Activated CD4-positive, alpha-beta memory T cell treated with anti-CD3 and anti-CD28 coated beads for 36 hours (primary cell): ENCODE results near the gene CLEC4E. TPM values are rescaled to one million over a fixed set of nuclear protein-coding genes. Genes with fewer than 3 reads are reported as not detected.
"Not testable (repeated sequence)": the region's sequence is repeated elsewhere in the genome, so short reads cannot be mapped to it uniquely, and the experiment has no call there.

Experiments
- CTCF ChIA-PET: fragments of 350-600 bp; sonication (Branson Sonifier 250); formaldehyde crosslinking; loops from one replicate; lab custom pipeline; 2021; ENCODE audit warnings: antibody characterized with exemption, inconsistent platforms; lab: Charles Lee
- POLR2A ChIA-PET: fragments of 350-600 bp; sonication (Branson Sonifier 250); formaldehyde crosslinking; loops from one replicate; lab custom pipeline; 2021; ENCODE audit warnings: antibody characterized with exemption; lab: Charles Lee
- DNase-seq: peaks from one replicate; pipeline ENCODE4 v3.0.0-alpha.2; 2020
- H3K27ac Mint-ChIP-seq: one replicate; pipeline ENCODE4 v1.8.0; 2021; ENCODE audit warnings: mixed read lengths
- H3K27me3 Mint-ChIP-seq: one replicate; pipeline ENCODE4 v1.8.0; 2021; ENCODE audit warnings: mixed read lengths
- H3K36me3 Mint-ChIP-seq: one replicate; pipeline ENCODE4 v1.8.0; 2021; ENCODE audit warnings: mixed read lengths
- H3K4me1 Mint-ChIP-seq: one replicate; pipeline ENCODE4 v1.8.0; 2021; ENCODE audit warnings: low read depth, mixed read lengths
- H3K4me3 Mint-ChIP-seq: one replicate; pipeline ENCODE4 v1.8.0; 2021; ENCODE audit warnings: mild to moderate bottlenecking, mixed read lengths
- H3K9me3 Mint-ChIP-seq: one replicate; pipeline ENCODE4 v1.8.0; 2021; ENCODE audit warnings: mixed read lengths
- intact Hi-C: fragments of 100-400 bp; cut with micrococcal nuclease; formaldehyde crosslinking; loops from one replicate; pipeline ENCODE4 v1.15.1; 2023
- total RNA-seq, 2 experiments: library from RNA; stranded (reverse); gene quantifications; one replicate each; pipeline ENCODE4 v1.2.3, GENCODE V29; 2021

Gene CLEC4E, protein sequence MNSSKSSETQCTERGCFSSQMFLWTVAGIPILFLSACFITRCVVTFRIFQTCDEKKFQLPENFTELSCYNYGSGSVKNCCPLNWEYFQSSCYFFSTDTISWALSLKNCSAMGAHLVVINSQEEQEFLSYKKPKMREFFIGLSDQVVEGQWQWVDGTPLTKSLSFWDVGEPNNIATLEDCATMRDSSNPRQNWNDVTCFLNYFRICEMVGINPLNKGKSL
- not detected for total RNA-seq

GRCh38 chr12:8540831-8541230 lies at the start of gene CLEC4E:
Gene CLEC4E, minus strand, starts transcription at chr12:8540905. Its CDS starts 108 bp downstream, at chr12:8540797.
- H3K27me3 Mint-ChIP-seq, result peaks cover 29% of the 10 kb centered on the region
- H3K4me3 Mint-ChIP-seq, H3K9me3 Mint-ChIP-seq, H3K4me1 Mint-ChIP-seq, H3K36me3 Mint-ChIP-seq, POLR2A ChIA-PET, DNase-seq, H3K27ac Mint-ChIP-seq: not testable (repeated sequence)
- intact Hi-C loops, result loop anchor here (5.0 to 10.0 kb wide), 3 partner anchors 104 to 506 kb away; no protein-coding TSS in a partner anchor
- CTCF ChIA-PET, result interaction anchor here (0.6 to 1.2 kb wide), 2 partner anchors 55 to 509 kb away, joined by 3 read pairs; no protein-coding TSS in a partner anchor

GRCh38 chr12:8589679-8590078 lies 49.0 kb upstream of the CLEC4E start:
- Mint-ChIP-seq H3K27me3 (no peaks in the 10 kb centered on the region), H3K9me3 (no peaks in the 10 kb centered on the region), H3K4me3 (no peak overlapping the region), H3K36me3 (no peaks in the 10 kb centered on the region), H3K27ac (no peak overlapping the region), H3K4me1 (peaks cover 8% of the 10 kb centered on the region)
- POLR2A ChIA-PET, result no interaction called here
- CTCF ChIA-PET, result interaction anchor here (2.4 to 2.5 kb wide), 2 partner anchors 19 to 45 kb away, joined by 10 to 18 read pairs; no protein-coding TSS in a partner anchor
- DNase-seq, result no peak
- intact Hi-C loops, result no loop called here

- POLR2A ChIA-PET, H3K4me1 Mint-ChIP-seq, H3K27me3 Mint-ChIP-seq, H3K4me3 Mint-ChIP-seq, H3K9me3 Mint-ChIP-seq, H3K27ac Mint-ChIP-seq, DNase-seq, intact Hi-C loops, H3K36me3 Mint-ChIP-seq: not testable (repeated sequence)
- CTCF ChIA-PET, result interaction anchor here (1.1 kb wide), 1 partner anchor 40 kb away, joined by 5 read pairs; no protein-coding TSS in a partner anchor
Observed at GRCh38 chr12:8584478-8584877, 43.8 kb upstream of the CLEC4E start.

GRCh38 chr12:8584004-8584403 lies 43.3 kb upstream of the CLEC4E start:
- intact Hi-C loops, result no loop called here
- H3K4me3 Mint-ChIP-seq, result no peak overlapping the region
- no peaks in the 10 kb centered on the region for H3K9me3 Mint-ChIP-seq
- H3K27ac Mint-ChIP-seq, result no peak overlapping the region
- peaks cover 2% of the 10 kb centered on the region for H3K36me3 Mint-ChIP-seq
- peaks cover 2% of the 10 kb centered on the region for H3K4me1 Mint-ChIP-seq
- POLR2A ChIA-PET, result no interaction called here
- DNase-seq, result no peak
- no peaks in the 10 kb centered on the region for H3K27me3 Mint-ChIP-seq
- CTCF ChIA-PET, result interaction anchor here (1.1 kb wide), 1 partner anchor 40 kb away, joined by 5 read pairs; no protein-coding TSS in a partner anchor

- CTCF ChIA-PET, result no interaction called here
- DNase-seq, result no peak
- Mint-ChIP-seq H3K4me3 (no peak overlapping the region), H3K4me1 (peaks cover 2% of the 10 kb centered on the region), H3K36me3 (peaks cover 2% of the 10 kb centered on the region), H3K27me3 (peaks cover 2% of the 10 kb centered on the region), H3K9me3 (no peaks in the 10 kb centered on the region), H3K27ac (no peak overlapping the region)
- intact Hi-C loops, result no loop called here
- POLR2A ChIA-PET, result no interaction called here
Observed at GRCh38 chr12:8581098-8581784, 40.5 kb upstream of the CLEC4E start.

DNA sequence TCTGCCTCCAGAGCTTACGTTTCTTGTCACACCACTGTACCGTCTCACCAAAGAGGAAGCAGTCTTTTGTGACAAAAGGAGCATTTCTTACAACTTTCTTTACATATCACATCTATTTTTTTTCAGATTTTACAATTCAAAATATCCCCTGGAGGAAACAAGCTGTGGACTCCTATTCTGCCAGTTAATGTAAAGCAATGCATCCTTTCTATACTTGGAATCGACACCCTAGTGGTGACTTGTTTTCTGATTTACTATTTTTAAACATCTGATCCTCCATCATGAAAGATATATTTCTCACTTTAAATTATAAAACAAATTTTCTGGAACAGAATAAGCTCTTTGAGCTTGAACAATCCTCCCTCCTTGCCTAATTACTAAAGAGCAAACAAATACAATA lies 37.2 kb upstream of the CLEC4E start:
- Mint-ChIP-seq H3K9me3 (no peaks in the 10 kb centered on the region), H3K4me1 (peaks cover 2% of the 10 kb centered on the region), H3K36me3 (peaks cover 2% of the 10 kb centered on the region), H3K27ac (no peak overlapping the region), H3K27me3 (peaks cover 2% of the 10 kb centered on the region), H3K4me3 (no peak overlapping the region)
- ChIA-PET CTCF (interaction anchor here (0.6 to 3.0 kb wide), 2 partner anchors 34 to 470 kb away, joined by 3 to 12 read pairs; no protein-coding TSS in a partner anchor), POLR2A (no interaction called here)
- intact Hi-C loops, result loop anchor here (2.0 kb wide), 1 partner anchor 21 kb away; no protein-coding TSS in a partner anchor
- DNase-seq, result no peak

GRCh38 chr12:8572507-8572906 lies 31.8 kb upstream of the CLEC4E start:
- Mint-ChIP-seq H3K4me3 (no peak overlapping the region), H3K27ac (no peak overlapping the region), H3K27me3 (peaks cover 2% of the 10 kb centered on the region), H3K36me3 (no peaks in the 10 kb centered on the region), H3K9me3 (no peaks in the 10 kb centered on the region), H3K4me1 (peaks cover 11% of the 10 kb centered on the region)
- no peak for DNase-seq
- POLR2A ChIA-PET, result interaction anchor here (0.6 kb wide), 1 partner anchor 52 kb away, joined by 4 read pairs; no protein-coding TSS in a partner anchor
- CTCF ChIA-PET, result interaction anchor here (1.1 to 1.6 kb wide), 2 partner anchors 28 to 29 kb away, joined by 4 to 6 read pairs; no protein-coding TSS in a partner anchor
- intact Hi-C loops, result no loop called here

- Mint-ChIP-seq H3K36me3 (peaks cover 1% of the 10 kb centered on the region), H3K4me1 (no peaks in the 10 kb centered on the region), H3K4me3 (no peak overlapping the region), H3K27me3 (no peaks in the 10 kb centered on the region), H3K27ac (no peak overlapping the region), H3K9me3 (peaks cover 14% of the 10 kb centered on the region)
- DNase-seq, result no peak
- ChIA-PET CTCF (no interaction called here), POLR2A (no interaction called here)
- intact Hi-C loops, result no loop called here
Observed at GRCh38 chr12:8566525-8566924, 25.8 kb upstream of the CLEC4E start.

DNA sequence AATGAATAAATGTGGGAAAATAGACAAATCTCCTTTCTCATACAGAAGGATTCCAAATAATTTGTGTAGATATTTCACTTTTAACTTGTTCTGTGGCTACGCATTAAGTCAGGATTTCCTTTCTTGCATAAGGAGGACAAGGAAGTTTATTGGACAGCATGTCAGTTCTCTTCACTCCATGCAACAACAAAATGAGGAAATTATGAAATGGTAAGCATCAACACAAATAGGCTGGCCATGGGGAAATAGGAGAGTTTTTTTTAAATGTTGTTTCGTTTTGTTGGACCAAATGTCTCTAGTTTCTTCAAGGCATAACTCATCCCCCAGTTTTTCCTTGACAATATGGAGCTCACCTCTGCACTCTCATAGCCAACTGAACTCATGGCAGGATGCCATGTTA lies 25.3 kb upstream of the CLEC4E start:
- intact Hi-C loops, H3K27me3 Mint-ChIP-seq, H3K4me1 Mint-ChIP-seq, DNase-seq, H3K27ac Mint-ChIP-seq, POLR2A ChIA-PET, H3K4me3 Mint-ChIP-seq, H3K36me3 Mint-ChIP-seq: not testable (repeated sequence)
- peaks cover 14% of the 10 kb centered on the region for H3K9me3 Mint-ChIP-seq
- CTCF ChIA-PET, result interaction anchor here (0.6 kb wide), 1 partner anchor 40 kb away, joined by 3 read pairs; no protein-coding TSS in a partner anchor

DNA sequence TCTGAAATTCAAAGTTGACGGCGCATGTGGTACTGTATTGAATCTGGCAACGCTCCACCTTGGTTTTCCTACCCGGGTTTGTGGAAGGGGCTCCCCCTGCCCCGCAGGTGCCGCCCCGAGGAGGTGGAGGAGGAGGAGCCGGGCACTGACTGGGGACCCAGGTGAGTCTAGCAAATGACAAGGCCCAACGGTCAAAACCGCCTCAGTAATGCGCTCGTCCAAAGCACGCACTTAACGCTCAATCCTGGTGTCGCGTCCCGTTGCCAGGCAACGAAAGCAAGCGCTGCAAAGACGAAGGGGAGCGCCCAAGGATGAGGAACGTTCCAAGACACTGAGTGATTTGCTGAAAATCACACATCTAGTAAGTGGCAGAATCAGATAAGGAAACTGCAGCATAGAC lies 24.0 kb upstream of the CLEC4E start:
- peaks cover 1% of the 10 kb centered on the region for H3K36me3 Mint-ChIP-seq
- CTCF ChIA-PET, result interaction anchor here (1.8 kb wide), 1 partner anchor 20 kb away, joined by 7 read pairs; no protein-coding TSS in a partner anchor
- H3K4me1 Mint-ChIP-seq, result no peaks in the 10 kb centered on the region
- no peak overlapping the region for H3K27ac Mint-ChIP-seq
- peaks cover 2% of the 10 kb centered on the region for H3K27me3 Mint-ChIP-seq
- no peak for DNase-seq
- POLR2A ChIA-PET, result no interaction called here
- intact Hi-C loops, result no loop called here
- H3K9me3 Mint-ChIP-seq, result peaks cover 14% of the 10 kb centered on the region
- H3K4me3 Mint-ChIP-seq, result no peak overlapping the region

DNA sequence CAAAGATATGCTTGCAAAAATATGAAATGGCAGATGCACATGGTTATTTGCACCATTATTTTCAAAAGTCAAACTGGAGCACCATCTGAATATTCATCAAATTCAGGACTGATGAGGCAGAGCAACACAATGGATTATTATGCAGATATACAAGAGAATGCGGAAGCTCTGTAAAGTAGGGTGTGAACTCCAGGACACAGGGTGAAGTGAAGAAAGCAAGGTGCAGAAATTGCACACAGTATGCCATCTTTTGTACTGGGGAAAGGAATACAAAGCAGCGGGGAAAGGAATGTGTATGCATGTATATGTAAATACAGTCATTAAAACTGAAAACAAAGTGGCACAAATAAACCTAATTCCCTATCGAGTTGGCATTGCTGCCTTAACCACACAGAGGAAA lies 22.7 kb upstream of the CLEC4E start:
- peaks cover 2% of the 10 kb centered on the region for H3K27me3 Mint-ChIP-seq
- intact Hi-C loops, result no loop called here
- H3K27ac Mint-ChIP-seq, result no peak overlapping the region
- H3K4me1 Mint-ChIP-seq, result no peaks in the 10 kb centered on the region
- peaks cover 14% of the 10 kb centered on the region for H3K9me3 Mint-ChIP-seq
- peaks cover 1% of the 10 kb centered on the region for H3K36me3 Mint-ChIP-seq
- ChIA-PET CTCF (interaction anchor here (1.1 to 1.8 kb wide), 3 partner anchors 8 to 19 kb away, joined by 3 to 7 read pairs (median 7); no protein-coding TSS in a partner anchor), POLR2A (no interaction called here)
- no peak for DNase-seq
- no peak overlapping the region for H3K4me3 Mint-ChIP-seq

DNA sequence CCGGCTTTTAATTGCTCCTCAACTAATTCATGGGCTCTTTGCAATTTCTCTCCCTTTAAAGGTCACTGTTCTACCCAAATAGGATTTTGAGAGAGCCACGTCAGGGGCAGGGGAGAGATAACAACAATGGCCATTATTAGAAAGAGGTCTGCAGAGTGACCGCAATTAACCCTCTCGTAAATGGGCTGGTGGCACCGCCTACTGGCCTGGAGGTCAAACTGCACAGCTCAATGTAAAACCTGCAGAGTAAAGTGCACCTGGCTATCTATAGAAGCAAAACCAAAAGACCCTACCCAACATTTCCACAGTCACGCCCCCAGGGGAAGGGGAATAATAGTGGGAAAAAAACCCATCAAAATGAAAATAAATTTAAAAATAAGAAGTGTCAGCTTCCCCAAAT lies 21.6 kb upstream of the CLEC4E start:
- peaks cover 1% of the 10 kb centered on the region for H3K36me3 Mint-ChIP-seq
- CTCF ChIA-PET, result interaction anchor here (0.7 to 1.3 kb wide), 4 partner anchors 9 to 505 kb away, joined by 3 to 7 read pairs (median 4); no protein-coding TSS in a partner anchor

More for the DNA sequence above, 21.6 kb upstream of the CLEC4E start:
- intact Hi-C loops, result no loop called here
- peaks cover 12% of the 10 kb centered on the region for H3K9me3 Mint-ChIP-seq
- H3K27me3 Mint-ChIP-seq, result peaks cover 2% of the 10 kb centered on the region
- no peaks in the 10 kb centered on the region for H3K4me1 Mint-ChIP-seq
- no peak for DNase-seq
- H3K4me3 Mint-ChIP-seq, result no peak overlapping the region
- no peak overlapping the region for H3K27ac Mint-ChIP-seq
- POLR2A ChIA-PET, result no interaction called here
